SK-N-MC (cell line): ENCODE data around the gene RPF1.

Source experiments
- EZH2 ChIP-seq: fragments of 200-600 bp; sonication (generic); IDR thresholded peaks from one replicate; pipeline ENCODE4 v1.6.1; 2017; ENCODE audit warnings: antibody characterized with exemption
- FOXP2 ChIP-seq: optimal IDR thresholded peaks from 2 replicates; pipeline ENCODE3; 2011; ENCODE audit warnings: mild to moderate bottlenecking, moderate library complexity; ENCODE audit not compliant: insufficient read depth; ENCODE audit errors: extremely low read length, control extremely low read depth
- POLR2AphosphoS5 ChIP-seq: IDR thresholded peaks from 2 replicates; pipeline ENCODE4 v1.6.1; 2012; ENCODE audit warnings: mild to moderate bottlenecking, low read depth, low read length, borderline replicate concordance

DNA sequence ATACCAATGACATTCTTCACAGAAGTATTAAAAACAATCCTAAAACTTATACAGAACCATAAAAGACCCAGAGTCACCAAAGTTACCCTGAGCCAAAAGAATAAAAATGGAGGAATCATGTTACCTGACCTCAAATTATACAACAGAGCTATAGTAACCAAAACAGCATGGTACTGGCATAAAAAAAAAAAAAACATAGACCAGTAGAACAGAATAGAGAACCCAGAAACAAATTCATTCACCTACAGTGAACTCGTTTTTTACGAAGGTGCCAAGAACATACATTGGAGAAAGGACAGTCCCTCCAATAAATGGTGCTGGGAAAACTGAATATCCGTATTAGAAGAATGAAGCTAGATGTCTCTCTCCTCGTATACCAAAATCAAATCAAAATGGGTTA, 30.0 kb downstream of the RPF1 start:
- no peak for TF ChIP-seq EZH2
- no peak for TF ChIP-seq POLR2AphosphoS5
- TF ChIP-seq FOXP2, result no peak
